Immature natural killer cell (primary cell): Measurements from ENCODE around the gene TNFRSF8. TPM values are rescaled to one million over a fixed set of nuclear protein-coding genes. Genes with fewer than 3 reads are reported as not detected.

Experiments used
- polyA plus RNA-seq, 3 donors: library from polyadenylated mRNA; unstranded; fragments of 300-500 nt; fragmentation: Illumina TruSeq; gene quantifications; one replicate each; pipeline ENCODE4 v1.2.3, GENCODE V29; 2021

Gene TNFRSF8
- polyA plus RNA-seq, 3 donors from 2014 or later, result 0.09 TPM; not detected in 2

Other genes with a start within 250 kb of the TNFRSF8 start
- not detected for gene NPPA, start 215.5 kb upstream of the TNFRSF8 start, polyA plus RNA-seq
- gene NPPB, start 204.4 kb upstream of the TNFRSF8 start, polyA plus RNA-seq, result not detected
- gene KIAA2013, start 136.9 kb upstream of the TNFRSF8 start, polyA plus RNA-seq, result 10 to 100 TPM; 47.4 to 78.3 (median 52.0) TPM
- 10 to 100 TPM; 36.2 to 81.9 (median 73.8) TPM for gene PLOD1, start 128.6 kb upstream of the TNFRSF8 start, polyA plus RNA-seq
- 10 to 100 TPM; 34.9 to 55.9 (median 37.7) TPM for gene MFN2, start 82.9 kb upstream of the TNFRSF8 start, polyA plus RNA-seq
- 10 to 100 TPM; 29.0 to 34.4 (median 32.4) TPM for gene MIIP, start 43.8 kb upstream of the TNFRSF8 start, polyA plus RNA-seq
- gene TNFRSF1B, start 103.7 kb downstream of the TNFRSF8 start, polyA plus RNA-seq, result 100 to 1,000 TPM; 162 to 269 (median 165) TPM
- gene VPS13D, start 166.7 kb downstream of the TNFRSF8 start, polyA plus RNA-seq, result 1 to 10 TPM; 4.2 to 9.9 (median 6.6) TPM